Effector memory CD4-positive, alpha-beta T cell (primary cell): ENCODE data around the gene ACRBP.

Experiments
- DNase-seq, 3 donors: peaks; one replicate each; pipeline ENCODE4 v3.0.0-alpha.2; 2020
- H3K27ac ChIP-seq: 2 replicates; pipeline ENCODE4 v1.7.0; 2013; ENCODE audit warnings: mild to moderate bottlenecking, low read length, moderate library complexity; ENCODE audit not compliant: insufficient read depth, poor library complexity, severe bottlenecking
- H3K27me3 ChIP-seq: replicated peaks from 2 replicates; pipeline ENCODE4 v1.7.0; 2013; ENCODE audit warnings: mild to moderate bottlenecking, low read length; ENCODE audit not compliant: insufficient read depth, control insufficient read depth, poor library complexity, severe bottlenecking
- H3K36me3 ChIP-seq: 2 replicates; pipeline ENCODE4 v1.7.0; 2013; ENCODE audit warnings: mild to moderate bottlenecking, low read length, moderate library complexity; ENCODE audit not compliant: control insufficient read depth, insufficient read depth
- H3K4me1 ChIP-seq: 2 replicates; pipeline ENCODE4 v1.7.0; 2013; ENCODE audit warnings: low read length, mild to moderate bottlenecking; ENCODE audit not compliant: control insufficient read depth, insufficient read depth, poor library complexity, severe bottlenecking
- H3K4me3 ChIP-seq: 2 replicates; pipeline ENCODE4 v1.7.0; 2013; ENCODE audit warnings: low read length, low read depth, mild to moderate bottlenecking; ENCODE audit not compliant: insufficient read depth, poor library complexity, severe bottlenecking
- H3K9me3 ChIP-seq: 2 replicates; pipeline ENCODE4 v1.7.0; 2013; ENCODE audit warnings: mild to moderate bottlenecking, low read length, moderate library complexity; ENCODE audit not compliant: control insufficient read depth

Gene ACRBP

DNA sequence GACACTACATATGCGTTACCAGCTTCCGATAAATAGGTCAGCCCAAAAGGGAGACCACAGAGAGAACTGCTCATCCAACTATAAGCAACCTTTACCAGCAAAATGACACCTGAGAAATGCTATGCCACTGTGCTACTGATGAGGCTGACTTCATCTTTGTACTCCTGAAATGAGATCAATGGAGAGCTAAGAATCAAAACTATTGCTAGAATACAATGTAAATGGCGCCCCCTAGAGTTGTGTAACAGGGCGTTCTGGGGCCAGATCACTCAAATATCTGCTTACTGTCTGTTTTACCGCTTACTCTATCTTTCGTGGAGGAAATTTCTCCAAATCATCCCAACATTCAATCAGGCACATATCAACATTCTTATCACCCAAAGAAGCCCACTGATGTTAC, 37.4 kb upstream of the ACRBP start:
- DNase-seq: no peak
- peaks cover 11% of the 10 kb centered on the region for H3K36me3 ChIP-seq

DNA sequence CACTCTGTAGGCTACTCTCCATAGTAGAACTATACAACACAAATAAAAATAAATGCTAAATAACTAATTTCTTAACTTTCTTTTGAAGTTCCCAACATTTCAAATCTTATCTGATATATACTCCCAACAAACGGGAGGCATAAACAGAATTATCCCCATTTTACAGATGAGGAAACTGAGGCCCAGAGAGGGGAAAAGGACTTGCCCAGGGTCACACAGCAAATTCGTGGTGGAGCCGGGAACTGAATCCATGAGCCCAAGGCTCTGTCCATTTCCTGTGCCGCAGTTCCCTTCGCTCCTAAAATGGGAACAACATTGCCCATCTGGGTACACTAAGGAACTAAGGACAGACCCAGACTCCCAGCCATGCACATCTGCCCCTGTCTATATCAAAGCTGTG, 29.7 kb upstream of the ACRBP start:
- Histone ChIP-seq H3K9me3 (no peaks in the 10 kb centered on the region), H3K4me1 (no peaks in the 10 kb centered on the region), H3K27ac (no peak overlapping the region), H3K36me3 (peaks cover 85% of the 10 kb centered on the region), H3K27me3 (no peaks in the 10 kb centered on the region), H3K4me3 (no peak overlapping the region)
- no peak for DNase-seq

More for the DNA sequence above, 37.4 kb upstream of the ACRBP start:
- Histone ChIP-seq H3K27me3 (no peaks in the 10 kb centered on the region), H3K4me3 (no peak overlapping the region), H3K9me3 (no peaks in the 10 kb centered on the region), H3K27ac (no peak overlapping the region), H3K4me1 (peaks cover 13% of the 10 kb centered on the region)

DNA sequence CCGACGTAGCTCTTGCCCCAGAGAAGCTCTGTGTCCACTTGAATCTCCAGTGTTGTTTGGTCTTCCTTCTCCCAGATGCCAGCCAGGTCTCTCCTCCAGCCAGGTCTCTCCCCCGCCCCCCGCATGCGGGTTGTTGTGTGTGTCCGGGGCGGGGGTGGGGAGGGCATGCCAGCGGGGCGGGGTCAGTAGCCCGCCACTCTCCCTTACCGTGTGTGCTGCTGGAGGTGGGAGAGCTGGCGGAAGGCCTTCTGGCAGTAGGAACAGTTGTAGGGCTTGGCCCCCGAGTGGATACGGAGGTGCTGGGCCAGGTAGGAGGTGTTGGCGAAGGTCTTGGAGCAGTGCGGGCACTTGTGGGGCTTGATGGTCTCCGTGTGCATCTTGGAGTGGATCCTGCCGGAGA, 24.9 kb upstream of the ACRBP start:
- Histone ChIP-seq H3K27ac (no peak overlapping the region), H3K36me3 (peaks cover 99% of the 10 kb centered on the region), H3K4me3 (no peak overlapping the region), H3K4me1 (no peaks in the 10 kb centered on the region), H3K27me3 (no peaks in the 10 kb centered on the region), H3K9me3 (no peaks in the 10 kb centered on the region)
- no peak for DNase-seq

DNA sequence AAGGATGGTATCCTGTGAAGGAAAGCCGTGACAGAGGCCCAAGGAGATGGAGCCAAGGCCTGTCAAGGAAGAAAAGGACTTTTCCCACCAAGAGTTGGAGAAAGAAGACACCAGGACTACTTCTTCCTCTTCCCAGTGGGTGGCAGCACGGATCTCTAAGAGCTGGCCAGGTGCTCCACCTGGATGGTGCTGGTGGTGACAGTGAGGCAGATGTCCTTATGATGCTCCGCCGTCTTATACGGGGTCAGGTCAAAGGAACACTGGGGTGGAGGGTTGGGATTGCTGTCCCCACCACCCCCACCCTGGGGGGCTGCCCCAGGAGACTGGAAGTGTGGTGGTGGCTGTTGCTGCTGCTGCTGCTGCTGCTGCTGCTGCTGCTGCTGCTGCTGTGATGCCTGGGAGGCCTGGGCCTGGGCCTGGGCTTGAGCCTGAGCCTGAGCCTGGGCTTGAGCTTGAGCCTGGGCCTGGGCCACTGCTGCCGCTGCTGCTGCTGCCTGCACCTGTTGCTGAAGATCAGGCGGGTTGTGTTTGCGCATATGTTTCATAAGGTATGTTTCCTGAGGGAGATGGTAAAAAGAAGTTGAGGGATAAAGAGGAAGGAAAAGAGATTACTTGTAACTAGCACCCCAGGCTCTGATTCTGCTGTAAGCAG, 20.5 kb upstream of the ACRBP start:
- Histone ChIP-seq H3K4me3 (no peak overlapping the region), H3K36me3 (peaks cover 57% of the 10 kb centered on the region), H3K27ac (no peak overlapping the region), H3K4me1 (peaks cover 5% of the 10 kb centered on the region), H3K27me3 (no peaks in the 10 kb centered on the region), H3K9me3 (no peaks in the 10 kb centered on the region)
- no peak for DNase-seq

DNA sequence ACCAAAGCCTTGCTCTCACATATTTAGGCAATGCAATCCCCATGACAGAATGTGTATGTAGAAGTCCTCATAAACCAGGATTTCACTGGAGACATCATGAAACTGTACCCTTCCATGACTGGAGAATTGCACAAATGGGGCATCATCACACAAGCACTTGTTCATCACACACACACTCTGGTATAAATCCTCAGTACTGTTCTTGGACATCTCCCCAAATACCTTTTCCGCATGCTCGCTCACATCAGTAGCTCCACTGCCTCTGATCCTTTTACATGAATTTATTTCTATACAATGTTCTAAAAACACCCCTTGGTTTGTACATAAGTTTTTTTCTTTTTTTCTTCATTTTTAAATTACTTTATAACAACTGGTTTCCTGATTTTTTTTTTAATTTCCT, 19.0 kb upstream of the ACRBP start:
- peaks cover 42% of the 10 kb centered on the region for H3K36me3 ChIP-seq
- no peaks in the 10 kb centered on the region for H3K27me3 ChIP-seq
- no peak overlapping the region for H3K27ac ChIP-seq
- no peaks in the 10 kb centered on the region for H3K9me3 ChIP-seq
- peaks cover 17% of the 10 kb centered on the region for H3K4me1 ChIP-seq
- H3K4me3 ChIP-seq: no peak overlapping the region
- DNase-seq: no peak

DNA sequence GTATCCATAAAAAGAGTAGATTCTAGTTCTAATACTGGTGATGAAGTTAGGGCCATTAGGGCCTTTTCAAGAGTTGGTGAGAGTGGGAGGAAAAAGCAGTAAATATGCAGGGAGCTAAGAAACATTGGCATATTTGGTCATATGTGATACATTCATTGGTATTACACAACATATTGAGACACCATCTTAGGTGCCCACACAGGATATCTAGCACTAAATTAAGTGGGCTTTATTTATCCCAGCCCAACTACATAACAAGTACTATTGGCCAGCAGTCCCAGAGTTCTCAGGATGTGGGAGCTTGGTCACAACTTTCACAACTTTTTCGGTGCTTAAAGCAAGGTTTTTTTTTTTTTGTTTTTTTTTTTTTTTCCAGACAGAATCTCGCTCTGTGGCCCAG, 17.7 kb upstream of the ACRBP start:
- no peaks in the 10 kb centered on the region for H3K27me3 ChIP-seq
- no peak for DNase-seq
- peaks cover 17% of the 10 kb centered on the region for H3K4me1 ChIP-seq
- H3K36me3 ChIP-seq: peaks cover 30% of the 10 kb centered on the region
- H3K4me3 ChIP-seq: no peak overlapping the region
- no peak overlapping the region for H3K27ac ChIP-seq
- no peaks in the 10 kb centered on the region for H3K9me3 ChIP-seq

DNA sequence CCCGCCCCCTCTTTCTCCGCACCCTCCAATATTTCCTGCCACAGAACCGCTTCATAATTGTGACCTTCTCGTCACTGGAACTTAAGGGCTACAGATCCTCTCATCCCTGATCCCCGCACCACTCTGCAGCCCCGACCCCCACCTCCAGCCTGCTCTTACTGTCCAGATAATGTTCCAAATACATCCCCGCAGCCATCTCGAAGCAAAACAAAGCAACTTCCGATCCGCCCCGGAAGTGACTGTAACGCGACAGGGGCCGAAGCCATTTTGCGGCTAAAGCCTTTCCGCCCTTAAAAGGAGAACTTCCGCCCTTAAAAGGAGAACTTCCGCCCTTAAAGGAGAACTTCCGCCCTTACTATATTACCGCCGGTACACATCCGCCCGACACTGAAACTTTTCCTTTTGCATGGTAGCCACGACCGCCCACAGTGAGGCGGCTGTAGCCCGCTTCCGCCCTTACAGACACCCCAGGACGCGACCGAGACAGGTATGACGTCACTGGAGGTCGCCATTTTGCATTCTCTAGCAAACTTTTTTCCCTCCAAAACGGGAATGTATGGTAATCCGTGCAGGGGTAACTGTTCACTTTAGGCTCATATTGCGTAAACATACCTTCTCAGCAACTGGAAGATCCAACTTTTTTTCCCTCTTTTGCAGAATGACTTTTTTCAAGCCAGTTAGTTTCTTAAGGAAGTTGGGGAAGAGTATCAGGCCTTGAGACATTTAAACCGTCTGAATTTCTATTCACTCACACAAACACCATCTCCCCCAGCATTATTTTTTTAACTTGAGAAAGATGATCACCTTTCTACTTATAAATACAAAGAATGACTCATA, 15.9 kb upstream of the ACRBP start, which contains the start of gene ING4:
Gene ING4, minus strand, starts transcription at position 214 of the 837 bp plus-strand sequence. Its CDS starts 18 bp downstream, at position 196.
- H3K9me3 ChIP-seq: no peaks in the 10 kb centered on the region
- H3K4me1 ChIP-seq: peaks cover 17% of the 10 kb centered on the region
- peaks cover 15% of the 10 kb centered on the region for H3K36me3 ChIP-seq
- DNase-seq: peak; percentile 93 to 96 (median 94)
- H3K4me3 ChIP-seq: peak within 1 kb of the TSS; percentile 97
- peak within 1 kb of the TSS; percentile 87 for H3K27ac ChIP-seq
- H3K27me3 ChIP-seq: no peaks in the 10 kb centered on the region

DNA sequence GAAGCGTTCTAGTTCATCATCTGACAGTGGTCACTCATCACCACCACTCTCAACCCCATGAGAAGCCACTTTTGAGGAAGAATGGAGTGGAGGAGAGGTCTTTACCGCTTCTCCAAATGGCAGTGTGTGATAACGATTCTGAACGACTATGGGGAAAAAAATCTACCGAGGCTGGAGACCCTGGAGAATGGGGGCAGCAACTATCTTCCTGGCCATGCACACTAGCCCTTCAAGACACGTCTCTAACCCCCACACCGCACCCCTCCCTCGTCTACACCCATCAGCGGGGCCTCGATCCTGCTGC, 15.3 kb upstream of the ACRBP start:
- H3K4me3 ChIP-seq: peak overlapping the region; percentile 97
- H3K36me3 ChIP-seq: peaks cover 11% of the 10 kb centered on the region
- H3K27me3 ChIP-seq: no peaks in the 10 kb centered on the region
- no peak for DNase-seq
- H3K27ac ChIP-seq: peak overlapping the region; percentile 87
- H3K4me1 ChIP-seq: peaks cover 17% of the 10 kb centered on the region
- H3K9me3 ChIP-seq: no peaks in the 10 kb centered on the region

DNA sequence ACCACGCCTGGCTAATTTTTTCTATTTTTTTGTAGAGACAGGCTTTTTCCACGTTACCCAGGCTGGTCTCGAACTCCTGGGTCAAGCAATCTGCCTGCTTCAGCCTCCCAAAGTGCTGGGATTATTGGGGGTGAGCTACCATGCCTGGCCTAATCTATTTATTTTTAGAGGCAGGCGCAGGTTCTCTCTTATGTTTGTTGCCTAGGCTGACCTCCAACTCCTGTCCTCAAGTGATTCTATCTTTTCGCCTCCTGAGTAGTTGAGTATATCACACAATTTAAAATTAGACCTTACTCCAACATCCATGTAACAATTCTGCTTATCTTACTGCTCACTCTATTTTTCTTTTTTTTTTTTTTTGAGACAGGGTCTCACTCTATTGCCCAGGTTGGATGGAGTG, 6.8 kb upstream of the ACRBP start:
- no peaks in the 10 kb centered on the region for H3K4me1 ChIP-seq
- H3K27me3 ChIP-seq: no peaks in the 10 kb centered on the region
- no peaks in the 10 kb centered on the region for H3K9me3 ChIP-seq
- H3K4me3 ChIP-seq: no peak overlapping the region
- H3K27ac ChIP-seq: no peak overlapping the region
- no peak for DNase-seq
- H3K36me3 ChIP-seq: peaks cover 47% of the 10 kb centered on the region

DNA sequence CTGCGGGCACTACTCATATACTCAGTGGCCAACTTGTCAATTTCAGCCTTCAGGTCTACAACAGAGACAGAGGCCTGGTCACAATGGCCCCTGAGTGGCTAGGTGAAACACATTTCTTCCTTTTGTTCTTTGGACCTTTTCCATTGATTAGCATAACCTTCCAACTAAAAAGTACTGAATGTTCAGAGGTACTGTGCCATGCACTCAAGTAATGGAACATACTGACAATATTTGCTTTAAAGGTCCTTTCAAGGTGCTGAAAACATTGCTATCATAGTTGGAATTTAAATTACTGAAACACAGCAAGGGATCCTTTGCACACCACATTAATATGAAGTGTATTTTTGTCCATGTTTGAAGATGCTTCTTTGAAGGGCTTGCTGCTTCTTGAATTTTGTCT, 6.1 kb upstream of the ACRBP start:
- Histone ChIP-seq H3K27ac (no peak overlapping the region), H3K9me3 (no peaks in the 10 kb centered on the region), H3K4me3 (no peak overlapping the region), H3K4me1 (no peaks in the 10 kb centered on the region), H3K27me3 (no peaks in the 10 kb centered on the region), H3K36me3 (peaks cover 46% of the 10 kb centered on the region)
- DNase-seq: no peak
